A549 (cell line): ENCODE measurements around the gene ZNF222.

Source experiments
- BHLHE40 ChIP-seq: IDR thresholded peaks from 2 replicates; pipeline ENCODE4 v1.6.1; 2012; ENCODE audit warnings: low read depth, low read length, inconsistent platforms
- CTCF ChIP-seq: fragments of >200 bp; sonication (Bioruptor Twin); formaldehyde crosslinking; IDR thresholded peaks from 3 replicates; pipeline ENCODE4 v1.5.1; 2016
- HOXB13 ChIP-seq: fragments of 250-450 bp; sonication (Bioruptor Pico); IDR thresholded peaks from 2 replicates; pipeline ENCODE4 v1.5.0; 2020; ENCODE audit warnings: low read depth, mild to moderate bottlenecking, moderate library complexity
- JUNB ChIP-seq: fragments of >200 bp; sonication (Bioruptor Twin); formaldehyde crosslinking; IDR thresholded peaks from 2 replicates; pipeline ENCODE4 v1.6.1; 2016
- MAFK ChIP-seq: fragments of 450-650 bp; IDR thresholded peaks from 2 replicates; pipeline ENCODE4 v1.6.1; 2014; ENCODE audit not compliant: partially characterized antibody
- MAX ChIP-seq: IDR thresholded peaks from 2 replicates; pipeline ENCODE4 v1.6.1; 2012
- MYC ChIP-seq: IDR thresholded peaks from 2 replicates; pipeline ENCODE4 v1.6.1; 2012; ENCODE audit warnings: mild to moderate bottlenecking, inconsistent platforms, low read length, improper control_type of control experiment, borderline replicate concordance
- USF2 ChIP-seq: fragments of 450-650 bp; IDR thresholded peaks from 2 replicates; pipeline ENCODE4 v1.6.1; 2014; ENCODE audit warnings: antibody characterized with exemption

- no peak for TF ChIP-seq MAX
- TF ChIP-seq USF2: no peak
- TF ChIP-seq CTCF: no peak
- no peak for TF ChIP-seq JUNB
- no peak for TF ChIP-seq MAFK
- TF ChIP-seq BHLHE40: no peak
- TF ChIP-seq MYC: no peak
- TF ChIP-seq HOXB13 (CRISPR knock-in tag): no peak
These were observed 17.0 kb downstream of the ZNF222 start for GRCh38 chr19:44042147-44042546.
